Right cardiac atrium (tissue), 5 donors: Measurements from ENCODE around the gene SCN4A. TPM values are rescaled to one million over a fixed set of nuclear protein-coding genes. Genes with fewer than 3 reads are reported as not detected.
"Not testable (repeated sequence)": the region's sequence is repeated elsewhere in the genome, so short reads cannot be mapped to it uniquely, and the experiment has no call there.

ENCODE experiments used
- ATAC-seq, 2 donors: fragments of 200-7000 bp; cut with Tn5 transposase; one replicate each; pipeline versions ENCODE4 v1.8.0 to v1.9.1; 2020; ENCODE audit warnings: moderate library complexity in 2 of 2, mild to moderate bottlenecking in 1 of 2
- DNase-seq, 3 donors: peaks; one replicate each; pipeline ENCODE4 v3.0.0-alpha.2; 2020
- H3K27ac ChIP-seq: one replicate; pipeline ENCODE4 v1.5.1; 2013; ENCODE audit warnings: mild to moderate bottlenecking, low read length, control low read depth, moderate library complexity
- H3K27me3 ChIP-seq: one replicate; pipeline ENCODE4 v1.6.1; 2013; ENCODE audit not compliant: control insufficient read depth, insufficient read depth
- H3K4me1 ChIP-seq: one replicate; pipeline ENCODE4 v1.6.1; 2013; ENCODE audit warnings: low read length; ENCODE audit not compliant: control insufficient read depth, insufficient read depth
- H3K4me3 ChIP-seq: one replicate; pipeline ENCODE4 v1.5.1; 2013; ENCODE audit warnings: low read length, control low read depth
- H3K9me3 ChIP-seq: one replicate; pipeline ENCODE4 v1.6.1; 2013; ENCODE audit warnings: low read length; ENCODE audit not compliant: control insufficient read depth
- WGBS: extraction: QIAGEN DNeasy Blood & Tissue Kit; methylation state at CpG from one replicate; pipeline ENCODE4 v1.1.7; 2013; 5-methylcytosine and 5-hydroxymethylcytosine counted together
- intact Hi-C, 4 donors: fragments of 100-400 bp; cut with DNase I; formaldehyde crosslinking; loops; one replicate each; pipeline versions ENCODE4 v1.11.0 to v1.14.0; 2022 to 2023
- long read RNA-seq, 4 donors: library from polyadenylated mRNA; unstranded; transcript quantifications; one replicate each; pipeline ENCODE4 v2.0.0, GENCODE V29; 2020 to 2021
- polyA plus RNA-seq: library from polyadenylated mRNA; stranded (reverse); fragments of 200-250 nt; gene quantifications from one replicate; pipeline ENCODE4 v1.2.3, GENCODE V29; 2013
- total RNA-seq, 4 donors: library from RNA; stranded (reverse); fragmentation: NEBNext Ultra II Directional; extraction: Animal tissue kit (Norgen Biotek cat#: 25700); gene quantifications; one replicate each; pipeline ENCODE4 v1.2.1, GENCODE V29; 2021
- donor health status: healthy with polysubstance abuse.
- donor health status: DM: no; HTN: yes; CAD: no.
- donor health status: DM: no; HTN: no; CAD: no.
- donor health status: DM: no; HTN: yes; CAD: no; lungs with severe emphysema.
- donor health status: DM: yes; HTN: yes; CAD: no.

SCN4A gene
- total RNA-seq, result 1 to 10 TPM; 1.7 to 5.8 (median 3.0) TPM
- polyA plus RNA-seq, result 1.6 TPM
- long read RNA-seq, donor 1, partial matches to known transcripts, result 1 of 2 reads
- long read RNA-seq, donor 1, other reads (novel, unspliced or antisense), result 1 of 2 reads
- long read RNA-seq, donor 2, result 0 reads
- long read RNA-seq, donor 3, partial matches to known transcripts, result 2 of 7 reads
- long read RNA-seq, donor 3, other reads (novel, unspliced or antisense), result 5 of 7 reads
- long read RNA-seq, donor 4, result 0 reads

- no peaks in the 10 kb centered on the region for H3K9me3 ChIP-seq
- ATAC-seq (no peak), DNase-seq (peak in 2 of 3 donors; percentile 27 to 46)
- H3K4me3 ChIP-seq, result no peak within 1 kb of the TSS
- WGBS, result 95% methylated on average over 14 of the region's 14 CpGs
- peaks cover 4% of the 10 kb centered on the region for H3K4me1 ChIP-seq
- no peaks in the 10 kb centered on the region for H3K27me3 ChIP-seq
- intact Hi-C loops, result no loop called here
- H3K27ac ChIP-seq, result no peak within 1 kb of the TSS
These were observed at the start of gene SCN4A for GRCh38 chr17:63972796-63973195. Gene SCN4A, minus strand, starts transcription at chr17:63972918. Its CDS starts 77 bp downstream, at chr17:63972841.

- H3K4me1 ChIP-seq, result peaks cover 4% of the 10 kb centered on the region
- H3K9me3 ChIP-seq, result no peaks in the 10 kb centered on the region
- intact Hi-C loops, result loop anchor here (5.0 to 10.0 kb wide), 4 partner anchors 95 to 265 kb away; partner anchors contain the start of genes CSHL1 (in 3 of the 4) and GH1 (in 2 of the 4)
- WGBS, result 19% methylated on average over 23 of the region's 23 CpGs
- ATAC-seq, result peak; percentile 86 to 94
- H3K4me3 ChIP-seq, result peak within 1 kb of the TSS; percentile 57
- no peaks in the 10 kb centered on the region for H3K27me3 ChIP-seq
- peak; percentile 73 to 87 (median 85) for DNase-seq
- peak within 1 kb of the TSS; percentile 77 for H3K27ac ChIP-seq
These were observed 47.5 kb upstream of the SCN4A start, which contains the start of gene ICAM2 for GRCh38 chr17:64020056-64020766. Gene ICAM2, minus strand, starts transcription at chr17:64020633. Its CDS starts 13,942 bp downstream, at chr17:64006691.

GRCh38 chr17:64019551-64019961 is 46.8 kb upstream of the SCN4A start:
- intact Hi-C loops, DNase-seq, H3K27ac ChIP-seq, H3K4me1 ChIP-seq, ATAC-seq, H3K9me3 ChIP-seq, H3K27me3 ChIP-seq: not testable (repeated sequence)
- 75% methylated on average over 9 of the region's 9 CpGs for WGBS
- H3K4me3 ChIP-seq, result peak overlapping the region; percentile 57

DNA sequence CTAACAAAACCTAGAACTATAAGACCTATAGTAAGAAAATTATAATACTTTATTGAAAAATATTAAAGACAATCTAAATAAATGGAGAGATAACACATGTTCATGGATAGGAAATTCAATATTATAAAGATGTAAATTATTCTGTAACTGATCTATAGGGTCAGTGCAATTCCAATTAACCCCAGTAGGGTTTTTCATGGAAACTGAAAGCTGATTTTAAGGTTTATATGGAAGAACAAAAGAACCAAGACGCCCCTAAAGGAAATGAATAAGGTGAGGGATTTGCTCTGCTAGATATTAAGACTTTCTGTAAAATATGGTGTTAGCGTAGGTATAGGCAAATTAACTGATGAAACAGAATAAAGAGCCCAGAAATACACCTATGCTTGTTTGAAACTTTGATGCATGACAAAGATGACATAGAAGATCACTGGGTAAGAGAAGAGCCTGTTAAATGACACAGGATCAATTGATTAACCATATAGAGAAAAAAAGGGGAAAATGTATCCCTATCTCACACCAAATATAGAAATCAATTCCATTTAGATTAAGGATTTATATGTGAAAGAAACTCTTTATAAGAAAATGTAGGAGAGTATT is 44.8 kb upstream of the SCN4A start:
- ATAC-seq (no peak), DNase-seq (no peak)
- peaks cover 4% of the 10 kb centered on the region for H3K4me1 ChIP-seq
- intact Hi-C loops, result no loop called here
- no peak overlapping the region for H3K4me3 ChIP-seq
- H3K27ac ChIP-seq, result no peak overlapping the region
- H3K27me3 ChIP-seq, result no peaks in the 10 kb centered on the region
- H3K9me3 ChIP-seq, result no peaks in the 10 kb centered on the region
- WGBS, result 79% methylated on average over 2 of the region's 2 CpGs

GRCh38 chr17:64016974-64017373 is 44.3 kb upstream of the SCN4A start:
- no peak for ATAC-seq
- Histone ChIP-seq H3K4me1 (peaks cover 4% of the 10 kb centered on the region), H3K27me3 (no peaks in the 10 kb centered on the region), H3K4me3 (peak overlapping the region; percentile 32), H3K27ac (no peak overlapping the region), H3K9me3 (no peaks in the 10 kb centered on the region)
- DNase-seq, result no peak
- intact Hi-C loops, result no loop called here
- 62% methylated on average over 3 of the region's 3 CpGs for WGBS

GRCh38 chr17:64016231-64016784 is 43.6 kb upstream of the SCN4A start:
- intact Hi-C loops, result no loop called here
- H3K9me3 ChIP-seq, result no peaks in the 10 kb centered on the region
- no peaks in the 10 kb centered on the region for H3K27me3 ChIP-seq
- 33% methylated on average over 5 of the region's 5 CpGs for WGBS
- peaks cover 4% of the 10 kb centered on the region for H3K4me1 ChIP-seq
- no peak for DNase-seq
- peak in 1 of 2 donors; percentile 10 for ATAC-seq
- H3K4me3 ChIP-seq, result peak overlapping the region; percentile 22
- peak overlapping the region; percentile 23 for H3K27ac ChIP-seq

- no peak overlapping the region for H3K4me3 ChIP-seq
- H3K4me1 ChIP-seq, result peaks cover 1% of the 10 kb centered on the region
- no peaks in the 10 kb centered on the region for H3K9me3 ChIP-seq
- no peaks in the 10 kb centered on the region for H3K27me3 ChIP-seq
- ATAC-seq, result no peak
- intact Hi-C loops, result no loop called here
- H3K27ac ChIP-seq, result peak overlapping the region; percentile 37
- DNase-seq, result no peak
- 94% methylated on average over 6 of the region's 6 CpGs for WGBS
These were observed 42.7 kb upstream of the SCN4A start for GRCh38 chr17:64015447-64015846.

DNA sequence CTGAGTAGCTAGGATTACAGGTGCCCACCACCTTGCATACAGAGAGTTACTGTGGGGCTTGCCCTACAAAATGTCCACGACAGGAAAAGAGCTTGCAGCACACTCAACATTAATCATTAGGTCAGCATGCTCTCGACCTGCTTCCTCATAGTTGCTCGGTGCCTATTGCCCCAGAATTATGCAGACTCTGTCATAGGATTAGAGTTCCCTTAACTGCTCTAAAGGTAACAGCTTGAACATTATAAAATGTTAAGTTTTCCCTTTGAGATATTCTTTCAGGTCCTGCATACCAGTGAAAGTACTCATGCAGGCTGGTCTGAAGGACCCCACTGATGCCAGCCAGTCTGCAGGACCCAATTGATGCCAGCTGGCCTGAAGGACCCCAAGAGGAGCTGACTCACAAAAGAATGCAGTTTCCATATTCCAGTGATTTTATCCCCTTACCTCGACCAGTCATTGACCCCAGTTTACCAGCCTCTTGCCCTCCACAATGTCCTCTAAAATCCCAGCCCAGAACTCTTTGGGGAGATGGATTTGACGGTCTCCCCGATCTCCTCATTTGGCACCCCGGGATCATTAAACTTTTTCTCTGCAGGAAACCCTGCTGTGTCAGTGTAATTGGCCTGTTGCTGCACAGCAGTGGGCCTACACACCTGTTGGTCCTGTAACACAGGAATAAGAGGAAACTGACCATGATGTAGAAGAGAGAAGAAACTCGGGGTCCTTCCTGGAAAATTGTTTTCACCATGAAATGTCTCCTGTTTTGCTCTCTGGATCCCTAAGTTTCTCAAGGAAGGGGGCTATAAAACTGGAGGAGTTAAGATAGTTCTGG is 37.1 kb upstream of the SCN4A start:
- H3K27ac ChIP-seq, result no peak overlapping the region
- no peak for ATAC-seq
- no peaks in the 10 kb centered on the region for H3K27me3 ChIP-seq
- WGBS, result 64% methylated on average over 8 of the region's 8 CpGs
- no peak for DNase-seq
- H3K4me3 ChIP-seq, result no peak overlapping the region
- H3K9me3 ChIP-seq, result no peaks in the 10 kb centered on the region
- intact Hi-C loops, result no loop called here
- peaks cover 11% of the 10 kb centered on the region for H3K4me1 ChIP-seq

- intact Hi-C loops, result no loop called here
- H3K4me3 ChIP-seq, result no peak overlapping the region
- DNase-seq (no peak), ATAC-seq (no peak)
- no peaks in the 10 kb centered on the region for H3K27me3 ChIP-seq
- no peaks in the 10 kb centered on the region for H3K9me3 ChIP-seq
- H3K27ac ChIP-seq, result peak overlapping the region; percentile 23
- WGBS, result 60% methylated on average over 4 of the region's 4 CpGs
- peaks cover 11% of the 10 kb centered on the region for H3K4me1 ChIP-seq
These were observed 36.1 kb upstream of the SCN4A start for GRCh38 chr17:64008830-64009229.

DNA sequence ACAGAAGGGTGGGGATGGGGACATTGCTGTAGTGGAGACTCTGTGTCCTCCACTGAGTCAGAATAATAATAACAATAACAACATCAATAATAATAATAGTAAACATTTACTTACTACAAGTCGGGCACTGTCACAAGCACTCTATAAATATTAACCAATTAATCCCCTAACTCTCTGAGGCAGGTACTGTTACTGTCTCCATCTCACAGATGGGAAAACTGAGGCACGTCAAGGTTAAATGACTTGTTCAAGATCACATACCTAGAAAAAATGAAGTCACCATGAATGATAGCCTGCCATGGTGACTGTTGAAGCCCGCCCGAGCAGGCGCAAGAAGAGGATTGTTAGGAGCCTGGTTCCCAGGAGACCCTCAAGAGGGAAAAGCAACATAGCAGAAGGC is 35.6 kb upstream of the SCN4A start:
- Histone ChIP-seq H3K9me3 (no peaks in the 10 kb centered on the region), H3K4me3 (no peak overlapping the region), H3K27me3 (no peaks in the 10 kb centered on the region), H3K4me1 (peaks cover 11% of the 10 kb centered on the region), H3K27ac (peak overlapping the region; percentile 53)
- DNase-seq (no peak), ATAC-seq (no peak)
- intact Hi-C loops, result no loop called here
- 78% methylated on average over 5 of the region's 5 CpGs for WGBS
